Inferior parietal cortex (tissue), 1 donor: ENCODE results near the gene MDH2.
"Not testable (repeated sequence)": the region's sequence is repeated elsewhere in the genome, so short reads cannot be mapped to it uniquely, and the experiment has no call there.

Experiments used
- DNase-seq: peaks from one replicate; pipeline ENCODE4 v3.0.0-alpha.2; 2016; ENCODE audit errors: extremely low spot score

MDH2 gene

GRCh38 chr7:76072243-76073148, 24.6 kb downstream of the MDH2 start:
- DNase-seq: no peak

- DNase-seq: no peak
Measured at GRCh38 chr7:76073335-76073990, 25.6 kb downstream of the MDH2 start.

DNA sequence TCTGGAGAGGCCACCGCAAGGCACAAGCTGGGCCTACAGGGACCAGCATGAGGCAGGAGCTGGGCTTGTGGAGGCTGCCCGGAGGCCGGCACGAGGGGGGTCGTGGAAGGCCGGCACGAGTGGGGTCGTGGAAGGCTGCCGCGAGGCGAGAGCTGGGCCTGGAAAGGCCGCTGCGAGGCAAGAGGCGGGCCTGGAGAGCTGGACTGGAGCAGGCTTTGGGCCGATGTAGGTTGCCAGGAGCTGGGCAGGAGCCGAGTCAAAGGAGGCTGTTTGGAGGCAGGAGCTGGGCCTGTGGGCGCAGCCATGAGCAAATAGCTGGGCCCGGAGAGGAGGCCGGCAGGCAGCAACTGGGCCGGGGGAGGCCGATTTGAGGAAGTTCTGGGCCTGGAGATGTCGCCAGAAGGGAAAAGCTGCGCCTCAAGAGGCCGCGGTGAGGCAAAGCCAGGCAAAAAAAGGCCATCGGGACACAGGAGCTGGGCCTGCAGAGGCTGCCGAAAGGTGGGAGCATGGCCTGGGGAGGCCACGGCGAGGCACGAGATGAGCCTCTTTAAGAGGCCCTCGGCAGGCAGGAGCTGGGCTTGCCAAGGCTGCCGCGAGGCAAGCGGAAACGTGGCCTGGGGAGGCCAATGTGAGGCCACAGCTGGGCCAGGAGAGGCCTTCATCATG, 26.5 kb downstream of the MDH2 start:
- no peak for DNase-seq

DNA sequence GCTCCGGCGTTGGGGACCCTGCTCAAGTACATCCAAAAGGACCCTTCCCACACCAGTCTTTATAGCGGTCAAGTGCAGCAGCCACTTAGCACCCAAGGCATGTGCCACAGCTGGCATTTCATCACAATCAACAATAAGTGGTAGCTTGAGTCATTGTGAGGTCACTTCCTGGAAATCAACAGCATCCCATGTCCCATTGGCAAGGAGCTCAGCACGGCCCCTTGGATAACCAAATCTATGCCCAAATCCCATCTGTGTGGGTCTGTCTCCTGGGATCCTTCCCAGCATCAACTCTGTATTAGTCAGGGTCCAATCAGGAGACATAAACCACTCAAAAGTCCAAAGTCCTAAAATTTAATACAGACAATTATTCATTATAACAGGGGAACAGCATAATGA, 27.1 kb downstream of the MDH2 start:
- no peak for DNase-seq

DNA sequence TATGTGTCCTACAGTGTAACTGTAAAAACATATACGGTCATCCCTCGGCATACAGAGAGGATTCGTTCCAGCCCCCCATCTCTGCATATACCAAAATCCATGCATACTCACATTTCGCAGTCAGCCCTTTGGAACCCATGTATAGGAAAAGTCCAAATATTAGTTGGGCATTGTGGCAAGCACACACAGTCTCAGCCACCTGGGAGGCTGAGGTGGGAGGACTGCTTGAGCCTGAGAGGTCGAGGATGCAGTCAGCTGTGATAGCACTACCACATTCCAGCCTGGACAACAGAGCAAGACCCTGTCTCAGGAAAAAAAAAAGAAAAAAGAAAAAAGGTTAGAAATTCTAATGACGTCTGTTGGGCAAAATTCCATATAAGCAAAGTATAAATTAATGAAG, 29.1 kb downstream of the MDH2 start:
- no peak for DNase-seq

DNA sequence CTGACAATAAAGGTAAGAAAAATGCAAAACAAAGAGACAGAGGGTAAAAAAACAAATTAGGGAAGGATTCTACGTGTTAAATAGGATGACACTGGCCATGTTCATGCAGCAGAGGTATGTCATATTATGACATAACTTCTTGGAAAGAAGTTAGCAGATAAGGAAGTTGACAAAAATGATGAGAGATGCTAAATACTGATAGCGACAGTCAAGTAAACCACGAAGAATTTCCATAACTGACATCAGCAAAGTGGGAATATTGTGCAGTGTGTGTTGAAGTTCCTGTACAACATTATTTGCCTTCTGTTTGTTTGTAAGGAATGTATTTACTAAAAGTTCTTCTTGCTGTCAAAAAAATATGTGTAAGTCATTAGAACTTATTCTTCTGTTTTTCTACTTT, 29.5 kb downstream of the MDH2 start:
- DNase-seq: no peak

GRCh38 chr7:76080204-76080603, 32.3 kb downstream of the MDH2 start:
- no peak for DNase-seq

GRCh38 chr7:76084115-76084514, 36.2 kb downstream of the MDH2 start:
- DNase-seq: not testable (repeated sequence)

DNA sequence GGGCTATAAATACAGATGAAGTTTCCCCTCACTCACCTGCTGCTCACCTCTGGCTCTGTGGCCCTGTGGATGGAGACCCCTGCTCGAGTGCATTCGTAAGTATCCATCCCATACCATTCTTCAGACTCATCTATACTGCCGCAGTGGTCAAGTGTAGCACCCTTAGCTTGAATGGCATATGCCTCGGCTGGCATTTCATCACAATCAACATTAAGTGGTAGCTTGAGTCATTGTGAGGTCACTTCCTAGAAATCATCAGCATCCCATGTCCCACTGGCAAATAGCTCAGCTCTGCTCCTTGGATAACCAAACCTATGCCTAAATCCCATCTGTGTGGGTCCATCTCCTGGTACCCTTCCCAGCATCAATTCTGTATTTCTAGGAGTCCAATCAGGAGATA, 38.2 kb downstream of the MDH2 start:
- DNase-seq: no peak

- DNase-seq: not testable (repeated sequence)
Measured at GRCh38 chr7:76087362-76087791, 39.5 kb downstream of the MDH2 start.

GRCh38 chr7:76089865-76090475, 42.1 kb downstream of the MDH2 start:
- DNase-seq: no peak

DNA sequence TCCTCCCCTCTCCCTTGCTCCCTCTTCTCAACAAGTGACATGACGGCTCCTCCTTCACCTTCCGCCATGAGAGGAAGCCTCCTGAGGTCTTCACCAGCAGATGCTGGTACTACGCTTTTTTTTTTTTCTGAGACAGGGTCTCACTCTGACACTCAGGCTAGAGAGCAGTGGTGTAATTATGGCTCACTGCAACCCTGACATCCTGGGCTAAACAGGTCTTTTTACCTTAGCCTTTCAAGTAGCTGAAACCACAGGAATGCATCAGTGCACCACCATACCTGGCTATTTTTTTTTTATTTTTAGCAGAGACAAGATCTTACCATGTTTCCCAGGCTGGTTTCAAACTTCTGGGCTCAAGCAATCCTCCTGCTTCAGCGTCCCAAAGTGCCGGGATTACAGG, 43.6 kb downstream of the MDH2 start:
- no peak for DNase-seq

GRCh38 chr7:76093531-76093930, 45.6 kb downstream of the MDH2 start:
- DNase-seq: not testable (repeated sequence)

DNA sequence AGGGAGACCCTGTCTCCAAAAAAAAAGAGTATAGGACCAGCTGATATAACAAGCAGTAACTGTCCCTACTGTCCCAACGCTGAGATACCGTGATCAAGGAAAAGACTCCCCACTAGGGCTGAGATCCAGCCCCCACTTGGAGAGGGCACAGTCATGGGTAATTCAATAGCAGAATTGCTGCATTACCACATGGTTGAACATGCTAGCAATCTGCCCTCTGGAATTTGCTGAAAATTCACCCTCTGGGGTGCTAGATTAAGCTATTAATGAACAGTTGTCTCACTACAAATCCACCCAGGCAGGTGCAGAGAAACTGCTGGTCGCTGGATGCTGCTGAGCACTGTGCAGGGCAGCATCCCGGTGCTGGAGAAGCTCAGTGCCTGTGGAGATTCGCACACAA, 46.4 kb downstream of the MDH2 start:
- not testable (repeated sequence) for DNase-seq

- DNase-seq: no peak
Measured at GRCh38 chr7:76095908-76096307, 48.0 kb downstream of the MDH2 start.

- not testable (repeated sequence) for DNase-seq
Measured at GRCh38 chr7:76101693-76102437, 54.0 kb downstream of the MDH2 start.

DNA sequence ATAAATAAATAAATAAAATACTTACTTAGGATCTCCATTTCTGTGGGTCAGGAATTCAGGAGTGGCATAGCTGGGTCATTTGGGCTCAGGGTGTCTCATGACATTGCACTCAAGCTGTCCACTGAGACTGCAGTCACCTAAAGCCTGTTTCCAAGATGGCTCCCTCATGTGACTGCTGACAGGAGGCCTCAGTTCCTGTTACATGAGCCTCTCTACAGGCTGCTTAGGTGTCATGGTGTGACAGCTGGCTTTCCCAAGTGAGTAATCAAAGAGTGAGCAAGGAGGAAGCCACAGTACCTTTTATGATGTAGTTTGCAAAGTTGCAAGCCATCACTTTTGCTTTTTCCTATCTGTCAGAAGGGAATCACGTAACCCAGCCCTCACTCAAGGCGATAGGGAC, 55.9 kb downstream of the MDH2 start:
- not testable (repeated sequence) for DNase-seq

GRCh38 chr7:76106130-76106529, 58.2 kb downstream of the MDH2 start:
- not testable (repeated sequence) for DNase-seq

DNA sequence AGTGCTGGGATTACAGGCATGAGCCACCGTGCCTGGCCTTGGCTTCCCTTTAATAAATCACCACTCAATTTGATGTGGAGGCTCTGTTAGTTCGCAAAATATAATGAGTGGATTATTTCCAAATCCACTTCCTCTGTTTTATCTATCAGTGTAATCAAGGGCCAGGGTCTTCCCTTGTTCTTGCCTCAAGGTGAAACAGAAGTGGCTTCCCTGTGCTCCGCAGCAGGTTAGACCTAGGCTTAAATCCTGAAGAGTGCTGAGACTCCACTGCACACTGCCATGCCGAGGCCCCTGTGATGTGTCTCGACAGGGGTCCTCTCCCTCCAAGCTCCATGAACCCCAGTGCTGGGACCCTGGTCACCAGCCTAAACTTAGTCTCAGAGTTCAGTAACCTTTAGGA, 59.0 kb downstream of the MDH2 start:
- no peak for DNase-seq

GRCh38 chr7:76108540-76109233, 60.8 kb downstream of the MDH2 start:
- DNase-seq: no peak
